ENCODE results near the gene GDI2. TPM values are rescaled to one million over a fixed set of nuclear protein-coding genes. Genes with fewer than 3 reads are reported as not detected.

The GDI2 gene
- total RNA-seq, 1 donor: 351 TPM

DNA sequence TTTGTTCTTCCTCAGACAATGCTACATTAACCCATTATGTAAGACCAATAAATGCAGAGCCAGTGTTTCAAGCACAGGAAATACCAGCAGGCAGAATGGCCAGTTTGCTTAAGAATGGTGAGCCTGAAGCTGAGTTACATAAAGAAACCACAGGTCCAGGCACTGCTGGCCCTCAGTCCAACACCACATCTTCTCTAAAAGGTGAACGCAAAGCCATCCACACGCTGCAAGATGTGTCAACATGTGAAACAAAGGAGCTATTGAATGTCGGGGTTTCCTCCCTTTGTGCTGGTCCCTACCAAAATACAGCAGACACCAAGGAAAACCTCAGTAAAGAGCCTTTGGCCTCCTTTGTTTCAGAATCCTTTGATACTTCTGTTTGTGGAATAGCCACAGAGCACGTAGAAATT is 64.8 kb downstream of the GDI2 start:
- Histone ChIP-seq H3K9me3 (ENCODE audit: low read depth, low read length) (no peaks in the 10 kb centered on the region), H3K27me3 (ENCODE audit: insufficient read depth, low read length) (no peaks in the 10 kb centered on the region), H3K4me3 (ENCODE audit: low read length) (no peak overlapping the region), H3K4me1 (ENCODE audit: insufficient read depth, low read length) (no peaks in the 10 kb centered on the region)

DNA sequence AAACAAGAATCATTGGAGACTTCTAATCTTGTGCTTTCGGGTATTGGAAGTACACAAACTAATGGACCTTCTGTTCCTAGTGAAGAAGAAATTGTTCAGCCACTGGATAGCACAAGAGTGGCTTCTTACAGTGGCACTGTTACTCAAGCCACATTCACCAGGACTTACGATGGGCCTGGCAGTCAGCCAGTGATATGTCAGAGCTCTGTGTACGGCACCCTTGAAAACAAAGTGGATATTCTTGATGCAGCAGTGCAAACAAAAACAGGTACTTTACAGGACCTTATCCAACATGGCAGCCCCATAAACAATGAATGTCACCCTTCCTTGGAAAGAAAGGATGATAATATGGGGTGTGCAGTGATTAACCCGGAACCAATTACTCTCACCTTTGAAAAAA is 67.0 kb downstream of the GDI2 start:
- no peaks in the 10 kb centered on the region for H3K4me1 ChIP-seq (ENCODE audit: insufficient read depth, low read length)
- H3K27me3 ChIP-seq (ENCODE audit: insufficient read depth, low read length): no peaks in the 10 kb centered on the region
- H3K4me3 ChIP-seq (ENCODE audit: low read length): no peak overlapping the region
- no peaks in the 10 kb centered on the region for H3K9me3 ChIP-seq (ENCODE audit: low read depth, low read length)

DNA sequence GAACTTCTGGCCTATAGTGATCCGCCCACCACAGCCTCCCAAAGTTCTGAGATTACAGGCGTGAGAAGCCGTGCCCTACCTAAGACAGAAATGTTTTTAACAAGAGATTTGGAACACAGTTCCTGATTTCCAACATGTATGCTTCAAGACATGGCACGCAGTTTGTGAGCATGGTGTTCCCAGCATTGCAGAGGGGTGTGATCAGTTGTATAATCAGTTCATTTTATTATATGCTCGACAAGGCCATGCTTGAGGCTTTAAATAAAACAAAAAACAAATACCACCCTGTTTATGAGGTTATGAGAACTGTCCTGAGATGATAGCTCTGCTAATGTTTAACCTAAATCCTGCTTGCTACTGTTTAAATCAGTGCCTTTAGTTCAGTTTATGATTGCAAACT is 68.4 kb downstream of the GDI2 start:
- Histone ChIP-seq H3K4me3 (ENCODE audit: low read length) (no peak overlapping the region), H3K27me3 (ENCODE audit: insufficient read depth, low read length) (no peaks in the 10 kb centered on the region), H3K4me1 (ENCODE audit: insufficient read depth, low read length) (no peaks in the 10 kb centered on the region), H3K9me3 (ENCODE audit: low read depth, low read length) (no peaks in the 10 kb centered on the region)

DNA sequence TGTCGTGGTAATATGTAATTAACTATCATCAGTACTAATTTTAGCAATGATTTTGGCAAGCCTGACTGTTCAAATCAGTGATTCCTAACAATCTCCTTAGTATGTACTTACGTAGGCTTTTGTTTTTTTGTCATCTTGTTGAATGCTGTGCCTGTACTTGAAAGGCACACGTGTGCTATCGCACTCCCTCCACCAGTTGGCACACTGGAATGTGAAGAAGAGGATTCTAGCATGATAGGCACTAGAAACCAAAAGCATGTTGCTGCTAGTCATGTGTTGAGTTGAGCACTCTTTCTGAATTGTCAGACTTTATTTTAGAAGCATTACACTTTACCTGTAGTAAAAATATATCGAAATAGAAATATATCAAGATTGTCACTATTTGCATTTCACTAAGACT is 69.5 kb downstream of the GDI2 start:
- H3K4me1 ChIP-seq (ENCODE audit: insufficient read depth, low read length): no peaks in the 10 kb centered on the region
- no peaks in the 10 kb centered on the region for H3K9me3 ChIP-seq (ENCODE audit: low read depth, low read length)
- H3K27me3 ChIP-seq (ENCODE audit: insufficient read depth, low read length): no peaks in the 10 kb centered on the region
- no peak overlapping the region for H3K4me3 ChIP-seq (ENCODE audit: low read length)

DNA sequence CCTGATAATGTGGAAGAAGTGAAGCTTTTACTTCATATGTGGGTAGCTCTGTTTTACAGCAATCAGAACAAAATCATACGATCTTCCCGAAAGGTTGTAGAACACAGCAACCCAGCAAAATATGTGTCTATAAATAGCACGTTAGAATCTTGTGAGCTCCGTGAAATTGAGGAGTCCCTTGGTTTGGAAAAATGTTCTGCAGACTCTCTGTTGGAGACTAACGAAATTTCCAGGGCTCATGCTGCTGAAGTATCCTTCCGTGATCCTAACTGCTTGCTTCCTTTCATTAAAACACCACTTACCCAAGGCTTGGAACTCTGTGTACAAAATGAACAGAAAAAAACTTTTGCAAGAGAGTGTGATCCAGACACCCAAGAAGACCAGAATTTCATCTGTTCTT is 71.1 kb downstream of the GDI2 start:
- Histone ChIP-seq H3K4me3 (ENCODE audit: low read length) (no peak overlapping the region), H3K4me1 (ENCODE audit: insufficient read depth, low read length) (no peaks in the 10 kb centered on the region), H3K27me3 (ENCODE audit: insufficient read depth, low read length) (no peaks in the 10 kb centered on the region), H3K9me3 (ENCODE audit: low read depth, low read length) (no peaks in the 10 kb centered on the region)

DNA sequence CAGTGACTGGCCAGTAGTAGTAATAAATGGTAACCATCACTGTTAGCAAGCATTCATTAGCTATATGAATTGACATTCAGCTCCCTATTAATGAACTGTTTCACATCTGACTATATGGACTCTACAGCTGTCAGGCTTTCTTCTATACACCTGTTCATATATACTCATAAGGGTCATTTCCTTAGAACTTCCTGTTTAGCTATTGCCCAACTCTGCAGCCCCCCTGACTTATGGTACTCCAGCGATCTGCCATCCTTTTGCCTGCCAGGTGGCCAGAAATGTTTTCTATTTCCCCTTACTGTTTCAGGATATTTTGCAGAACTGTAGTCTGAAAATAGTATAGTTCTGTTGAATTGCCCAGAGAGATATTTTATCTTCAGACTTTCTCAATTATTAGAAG is 72.0 kb downstream of the GDI2 start:
- Histone ChIP-seq H3K4me1 (ENCODE audit: insufficient read depth, low read length) (no peaks in the 10 kb centered on the region), H3K9me3 (ENCODE audit: low read depth, low read length) (no peaks in the 10 kb centered on the region), H3K27me3 (ENCODE audit: insufficient read depth, low read length) (no peaks in the 10 kb centered on the region), H3K4me3 (ENCODE audit: low read length) (no peak overlapping the region)

DNA sequence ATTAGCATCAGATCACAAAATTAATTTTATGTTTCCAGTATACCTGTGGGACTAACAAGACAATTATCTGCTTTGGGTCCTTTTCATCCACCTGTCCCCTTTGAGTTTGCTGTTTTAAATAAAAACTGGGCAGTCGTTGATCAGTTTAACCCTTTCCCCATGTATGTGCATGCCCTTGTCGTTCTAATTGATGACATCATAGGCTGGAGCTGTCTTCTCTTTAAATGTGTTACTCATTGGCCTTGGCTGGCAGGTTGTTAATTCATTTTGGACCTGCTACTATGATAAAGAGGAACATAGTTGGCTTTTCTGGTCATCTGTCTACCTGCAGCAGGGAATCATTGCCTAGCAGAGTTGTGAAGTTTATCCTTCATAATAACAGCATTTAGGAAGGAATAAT is 74.8 kb downstream of the GDI2 start:
- Histone ChIP-seq H3K4me3 (ENCODE audit: low read length) (no peak overlapping the region), H3K4me1 (ENCODE audit: insufficient read depth, low read length) (no peaks in the 10 kb centered on the region), H3K27me3 (ENCODE audit: insufficient read depth, low read length) (no peaks in the 10 kb centered on the region), H3K9me3 (ENCODE audit: low read depth, low read length) (no peaks in the 10 kb centered on the region)

DNA sequence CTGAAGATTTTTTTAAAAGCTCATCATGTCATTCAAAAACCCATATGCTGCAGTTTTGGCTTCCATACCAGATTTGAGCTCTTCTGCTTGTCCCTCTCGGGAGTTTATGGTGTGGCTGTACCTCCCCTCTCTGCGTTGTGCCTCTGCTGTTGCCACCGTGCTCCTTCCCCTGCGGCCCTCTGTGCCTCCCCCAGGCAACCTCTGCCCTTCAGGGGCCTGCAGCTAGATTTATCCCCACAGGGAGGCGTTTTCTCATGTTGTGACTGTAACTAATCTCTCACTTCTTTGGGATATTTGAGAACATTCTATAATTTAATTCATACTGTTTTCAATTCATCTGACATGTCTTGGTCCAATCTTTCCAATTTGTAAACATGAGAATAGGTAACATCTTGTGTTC is 75.9 kb downstream of the GDI2 start:
- Histone ChIP-seq H3K4me3 (ENCODE audit: low read length) (no peak overlapping the region), H3K27me3 (ENCODE audit: insufficient read depth, low read length) (no peaks in the 10 kb centered on the region), H3K4me1 (ENCODE audit: insufficient read depth, low read length) (no peaks in the 10 kb centered on the region), H3K9me3 (ENCODE audit: low read depth, low read length) (no peaks in the 10 kb centered on the region)

DNA sequence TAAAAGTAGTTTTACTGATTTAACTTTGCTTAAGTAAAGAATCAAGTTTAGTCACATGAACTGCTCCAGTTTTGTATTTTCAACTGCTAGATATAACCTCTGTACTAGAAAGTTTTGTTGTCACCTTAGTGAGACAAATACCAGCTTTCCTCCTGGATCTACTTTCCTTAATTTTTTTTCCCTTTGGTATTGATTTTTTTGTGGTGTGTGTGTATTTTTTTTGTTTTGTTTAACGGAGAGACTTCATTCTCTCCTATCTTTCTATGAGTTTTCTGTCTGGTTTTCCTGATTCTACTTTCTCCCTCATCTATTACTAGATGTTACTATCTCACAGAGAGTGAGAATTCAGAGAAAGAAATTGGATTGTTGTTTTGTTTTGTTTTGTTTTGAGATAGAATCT is 76.6 kb downstream of the GDI2 start:
- H3K4me1 ChIP-seq (ENCODE audit: insufficient read depth, low read length): no peaks in the 10 kb centered on the region
- no peaks in the 10 kb centered on the region for H3K27me3 ChIP-seq (ENCODE audit: insufficient read depth, low read length)
- H3K4me3 ChIP-seq (ENCODE audit: low read length): no peak overlapping the region
- no peaks in the 10 kb centered on the region for H3K9me3 ChIP-seq (ENCODE audit: low read depth, low read length)

DNA sequence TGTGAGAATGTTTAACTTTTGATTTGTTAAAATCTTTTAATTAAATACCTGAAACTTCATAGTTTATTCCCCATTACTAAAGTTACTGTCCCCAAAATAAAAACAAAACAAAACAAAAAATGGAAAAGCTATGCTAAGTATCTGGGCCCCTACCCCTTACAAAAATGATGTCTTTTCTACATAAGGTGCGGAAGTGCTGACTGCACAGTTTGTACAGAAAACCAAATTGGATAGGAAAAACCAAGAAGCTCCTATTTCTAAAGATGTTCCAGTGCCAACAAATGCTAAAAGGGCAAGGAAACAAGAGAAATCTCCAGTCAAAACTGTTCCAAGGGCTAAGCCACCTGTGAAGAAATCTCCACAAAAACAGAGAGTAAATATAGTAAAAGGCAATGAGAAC is 78.1 kb downstream of the GDI2 start:
- Histone ChIP-seq H3K4me3 (ENCODE audit: low read length) (no peak overlapping the region), H3K27me3 (ENCODE audit: insufficient read depth, low read length) (no peaks in the 10 kb centered on the region), H3K9me3 (ENCODE audit: low read depth, low read length) (no peaks in the 10 kb centered on the region), H3K4me1 (ENCODE audit: insufficient read depth, low read length) (no peaks in the 10 kb centered on the region)

DNA sequence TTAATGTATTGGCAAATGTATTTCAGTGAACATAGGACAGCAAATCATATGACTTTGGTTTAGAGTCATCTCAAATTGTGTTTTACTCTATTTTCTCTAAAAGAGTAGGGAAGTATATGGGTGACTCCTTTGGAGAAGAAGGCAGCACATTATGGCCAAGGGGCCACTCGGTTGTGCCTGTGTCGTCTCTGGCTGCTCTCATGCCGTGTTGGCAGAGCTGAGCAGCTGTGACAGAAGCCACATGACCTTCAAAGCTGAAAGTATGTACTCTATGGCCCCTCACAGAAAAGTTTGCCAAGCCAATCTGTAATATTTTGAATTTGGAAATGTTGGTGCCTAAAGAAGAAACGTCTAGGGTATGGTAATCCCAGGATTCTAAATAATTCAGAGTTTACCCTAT is 81.1 kb downstream of the GDI2 start:
- H3K4me1 ChIP-seq (ENCODE audit: insufficient read depth, low read length): no peaks in the 10 kb centered on the region
- no peak overlapping the region for H3K4me3 ChIP-seq (ENCODE audit: low read length)
- H3K9me3 ChIP-seq (ENCODE audit: low read depth, low read length): no peaks in the 10 kb centered on the region
- H3K27me3 ChIP-seq (ENCODE audit: insufficient read depth, low read length): no peaks in the 10 kb centered on the region

DNA sequence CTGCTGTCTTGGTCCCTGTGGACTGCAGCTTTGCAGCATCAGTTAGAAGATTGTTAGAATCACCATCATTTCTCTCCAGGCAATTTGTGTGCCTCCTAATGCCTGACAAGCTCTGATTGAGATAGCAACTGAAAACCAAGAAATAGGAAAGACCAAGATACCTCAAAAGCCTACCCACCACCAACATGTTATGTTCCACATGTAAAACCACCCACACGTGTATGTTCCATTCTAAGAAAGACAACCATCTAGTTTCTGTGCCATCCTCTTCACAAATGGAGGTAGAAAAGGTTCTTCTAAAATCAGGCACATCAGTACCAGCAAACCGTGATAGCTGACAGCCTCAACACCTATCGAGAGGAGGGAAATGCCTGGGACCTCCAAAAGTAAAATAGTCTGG is 81.7 kb downstream of the GDI2 start:
- Histone ChIP-seq H3K4me1 (ENCODE audit: insufficient read depth, low read length) (no peaks in the 10 kb centered on the region), H3K4me3 (ENCODE audit: low read length) (no peak overlapping the region), H3K9me3 (ENCODE audit: low read depth, low read length) (no peaks in the 10 kb centered on the region), H3K27me3 (ENCODE audit: insufficient read depth, low read length) (no peaks in the 10 kb centered on the region)

DNA sequence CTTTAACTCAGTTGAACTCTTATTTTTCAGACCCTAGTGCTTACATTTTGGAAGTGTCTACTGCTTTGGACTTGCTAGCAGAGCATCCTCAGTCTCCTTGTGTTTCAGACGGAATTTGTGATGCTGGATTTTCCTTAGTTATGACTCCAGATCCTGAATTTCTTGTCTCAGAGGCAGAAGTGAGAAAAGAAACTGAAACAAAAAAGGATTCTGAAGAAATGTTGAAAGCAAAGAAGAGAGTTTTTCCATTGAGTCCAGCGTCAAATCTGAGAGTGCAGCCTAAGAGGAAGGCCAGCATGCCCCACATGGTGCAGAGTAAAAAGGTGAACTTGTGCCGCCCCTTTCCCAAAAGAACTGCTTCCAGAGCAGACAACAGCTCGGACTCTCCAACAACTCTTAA is 82.5 kb downstream of the GDI2 start:
- H3K9me3 ChIP-seq (ENCODE audit: low read depth, low read length): no peaks in the 10 kb centered on the region
- H3K27me3 ChIP-seq (ENCODE audit: insufficient read depth, low read length): no peaks in the 10 kb centered on the region
- H3K4me3 ChIP-seq (ENCODE audit: low read length): no peak overlapping the region
- H3K4me1 ChIP-seq (ENCODE audit: insufficient read depth, low read length): no peaks in the 10 kb centered on the region

DNA sequence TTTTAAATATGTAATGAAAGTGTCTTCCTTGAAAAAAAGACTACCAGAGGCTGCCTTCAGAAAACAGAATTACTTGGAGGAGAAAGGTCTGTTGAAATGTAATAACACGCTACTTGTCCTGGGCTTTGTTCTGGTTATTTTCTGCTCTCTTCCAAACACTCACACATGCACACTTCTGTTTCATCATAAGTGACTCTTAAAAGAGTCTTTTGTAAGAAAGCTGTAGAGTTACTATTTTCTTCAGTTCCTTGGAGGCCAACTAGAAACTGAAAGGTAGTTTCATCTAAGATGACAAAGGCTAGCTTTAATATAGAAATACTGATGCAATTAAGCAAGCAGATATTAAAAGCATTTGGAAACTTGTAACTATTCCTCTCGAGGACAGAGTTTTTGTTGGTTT is 89.5 kb downstream of the GDI2 start:
- H3K9me3 ChIP-seq (ENCODE audit: low read depth, low read length): no peaks in the 10 kb centered on the region
- no peaks in the 10 kb centered on the region for H3K27me3 ChIP-seq (ENCODE audit: insufficient read depth, low read length)
- H3K4me3 ChIP-seq (ENCODE audit: low read length): no peak overlapping the region
- H3K4me1 ChIP-seq (ENCODE audit: insufficient read depth, low read length): no peaks in the 10 kb centered on the region

DNA sequence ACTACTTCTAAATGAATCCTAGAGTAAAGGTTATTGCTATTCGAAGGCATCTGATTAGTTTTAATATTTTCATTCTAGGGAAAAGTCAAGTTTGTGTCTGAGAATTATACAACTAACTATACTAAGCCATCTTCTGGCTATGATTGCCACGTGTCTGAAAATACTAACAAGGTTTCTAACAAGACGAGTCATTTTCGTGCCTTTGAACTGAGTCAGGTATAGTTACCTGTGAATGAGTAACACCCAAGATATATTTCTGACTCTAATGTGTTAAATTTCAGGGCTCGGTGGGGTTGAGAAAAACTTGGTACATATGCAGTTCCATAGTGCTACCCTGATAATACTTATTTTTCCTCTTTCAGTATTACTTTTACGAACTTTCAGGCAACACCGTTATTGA is 93.1 kb downstream of the GDI2 start:
- no peaks in the 10 kb centered on the region for H3K4me1 ChIP-seq (ENCODE audit: insufficient read depth, low read length)
- no peak overlapping the region for H3K4me3 ChIP-seq (ENCODE audit: low read length)
- no peaks in the 10 kb centered on the region for H3K27me3 ChIP-seq (ENCODE audit: insufficient read depth, low read length)

DNA sequence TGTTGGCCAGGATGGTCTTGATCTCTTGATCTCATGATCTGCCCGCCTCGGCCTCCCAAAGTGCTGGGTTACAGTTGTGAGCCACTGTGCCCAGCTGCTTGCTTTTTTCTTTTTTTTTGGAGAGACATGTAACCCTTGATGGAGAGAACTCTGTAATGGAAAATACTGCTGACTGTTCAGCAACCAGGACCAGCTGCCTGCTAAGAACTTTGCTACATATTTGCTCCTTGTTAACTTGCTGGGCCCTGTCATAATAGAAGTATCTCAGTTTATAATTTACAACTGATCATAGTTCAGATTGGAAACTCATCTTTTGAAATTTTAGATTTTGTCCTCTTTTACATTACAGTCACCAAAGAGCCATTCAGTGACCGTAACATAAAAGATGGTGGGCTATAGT is 93.7 kb downstream of the GDI2 start:
- Histone ChIP-seq H3K27me3 (ENCODE audit: insufficient read depth, low read length) (no peaks in the 10 kb centered on the region), H3K9me3 (ENCODE audit: low read depth, low read length) (no peaks in the 10 kb centered on the region), H3K4me3 (ENCODE audit: low read length) (no peak overlapping the region), H3K4me1 (ENCODE audit: insufficient read depth, low read length) (no peaks in the 10 kb centered on the region)

More for the DNA sequence above, 93.1 kb downstream of the GDI2 start:
- H3K9me3 ChIP-seq (ENCODE audit: low read depth, low read length): no peaks in the 10 kb centered on the region

All from mononuclear cell (primary cell).